Loucy (cell line): Measurements from ENCODE around the gene BDH2.

Source experiments
- H2AFZ ChIP-seq: fragments of 200-600 bp; sonication (generic); 2 replicates; pipeline ENCODE4 v1.6.0; 2016; ENCODE audit warnings: antibody characterized with exemption, mild to moderate bottlenecking, low read length, moderate library complexity
- H3F3A ChIP-seq: fragments of 200-600 bp; 2 replicates; pipeline ENCODE4 v1.6.0; 2016; ENCODE audit warnings: antibody characterized with exemption, low read depth, mild to moderate bottlenecking
- H3K27me3 ChIP-seq: fragments of 200-600 bp; sonication (generic); 2 replicates; pipeline ENCODE4 v1.6.1; 2014; ENCODE audit warnings: low read length, mild to moderate bottlenecking; ENCODE audit not compliant: insufficient read depth, poor library complexity, severe bottlenecking
- H3K36me3 ChIP-seq: fragments of 200-600 bp; sonication (generic); 2 replicates; pipeline ENCODE4 v1.6.1; 2016; ENCODE audit warnings: low read length; ENCODE audit not compliant: insufficient read depth
- H3K4me1 ChIP-seq: fragments of 200-600 bp; sonication (generic); 2 replicates; pipeline ENCODE4 v1.5.1; 2014; ENCODE audit warnings: low read length, mild to moderate bottlenecking; ENCODE audit not compliant: insufficient read depth, poor library complexity, severe bottlenecking
- H3K4me2 ChIP-seq: fragments of 200-600 bp; sonication (generic); 2 replicates; pipeline ENCODE4 v1.6.0; 2014; ENCODE audit warnings: antibody characterized with exemption, low read length, low read depth, mild to moderate bottlenecking; ENCODE audit not compliant: poor library complexity, severe bottlenecking
- H3K4me3 ChIP-seq: fragments of 200-600 bp; sonication (generic); 2 replicates; pipeline ENCODE4 v1.5.1; 2014; ENCODE audit warnings: low read length, mild to moderate bottlenecking, mixed read lengths; ENCODE audit not compliant: poor library complexity, severe bottlenecking
- H3K79me2 ChIP-seq: fragments of 200-600 bp; sonication (generic); 2 replicates; pipeline ENCODE4 v1.6.1; 2014; ENCODE audit warnings: low read length; ENCODE audit not compliant: insufficient read depth
- H3K9ac ChIP-seq: fragments of 200-600 bp; sonication (generic); 2 replicates; pipeline ENCODE4 v1.6.0; 2014; ENCODE audit warnings: mild to moderate bottlenecking, low read depth, low read length, moderate library complexity; ENCODE audit not compliant: poor library complexity, severe bottlenecking
- H3K9me2 ChIP-seq: fragments of 200-600 bp; sonication (generic); replicated peaks from 2 replicates; pipeline ENCODE4 v1.6.1; 2016; ENCODE audit warnings: low read depth, low read length, mixed read lengths
- H3K9me3 ChIP-seq: fragments of 200-600 bp; sonication (generic); 2 replicates; pipeline ENCODE4 v1.6.1; 2014; ENCODE audit warnings: mild to moderate bottlenecking, antibody characterized with exemption, low read length, low read depth; ENCODE audit not compliant: insufficient read depth
- H4K20me1 ChIP-seq: fragments of 200-600 bp; sonication (generic); 2 replicates; pipeline ENCODE4 v1.6.0; 2014; ENCODE audit warnings: antibody characterized with exemption, low read length, mild to moderate bottlenecking; ENCODE audit not compliant: insufficient read depth, poor library complexity, severe bottlenecking
- EZH2phosphoT487 ChIP-seq: fragments of 200-600 bp; IDR thresholded peaks from 2 replicates; pipeline ENCODE4 v1.6.1; 2018; ENCODE audit warnings: antibody characterized with exemption, mild to moderate bottlenecking, moderate library complexity, borderline replicate concordance
- TF ChIP-seq, protein P1 (sequence below): fragments of 200-600 bp; sonication (generic); conservative IDR thresholded peaks from 2 replicates; pipeline ENCODE4 v1.5.1; 2014; ENCODE audit warnings: mild to moderate bottlenecking, antibody characterized with exemption, low read length

Gene BDH2

DNA sequence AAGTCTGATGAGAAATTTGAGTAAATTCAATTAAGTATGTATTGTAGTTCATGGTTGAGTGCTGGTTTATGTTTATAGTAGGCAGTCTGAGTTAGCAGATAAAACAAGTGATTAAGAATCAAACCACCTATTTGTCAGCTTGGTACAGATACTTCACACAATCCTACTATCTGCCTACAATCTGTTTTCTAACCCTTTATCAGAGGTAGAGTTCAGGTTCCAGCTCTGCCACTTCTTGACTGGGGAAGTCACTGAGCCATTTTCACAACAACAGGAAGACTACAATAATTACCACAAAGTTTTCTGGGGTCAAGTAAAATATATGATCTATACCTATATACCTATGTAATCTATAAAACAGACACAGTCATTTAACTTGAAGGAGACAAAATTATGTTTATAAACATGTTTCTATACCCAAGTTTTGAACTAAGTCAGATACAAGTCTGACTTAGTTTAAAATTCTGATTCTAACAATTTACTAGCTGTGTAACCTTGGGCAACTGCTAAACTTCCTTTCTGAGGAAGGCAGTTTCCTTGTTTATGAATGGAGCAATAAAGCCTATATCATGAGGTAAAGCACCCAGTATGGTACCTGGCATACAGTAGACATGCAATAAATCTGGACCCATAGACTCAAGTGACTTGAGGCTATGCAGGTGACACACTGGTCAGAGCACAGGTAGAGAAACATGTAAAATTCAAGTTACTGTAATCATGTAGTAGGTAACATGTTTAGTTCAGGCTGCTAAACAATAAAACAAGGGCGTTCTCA lies 37.2 kb upstream of the BDH2 start:
- no peaks in the 10 kb centered on the region for H3K9me3 ChIP-seq
- no peak overlapping the region for H2AFZ ChIP-seq
- no peaks in the 10 kb centered on the region for H3K79me2 ChIP-seq
- H3K4me3 ChIP-seq: no peak overlapping the region
- H4K20me1 ChIP-seq: no peaks in the 10 kb centered on the region
- H3F3A ChIP-seq: no peaks in the 10 kb centered on the region
- peaks cover 82% of the 10 kb centered on the region for H3K36me3 ChIP-seq
- H3K9me2 ChIP-seq: no peaks in the 10 kb centered on the region
- H3K4me2 ChIP-seq: peak overlapping the region; percentile 2
- H3K27me3 ChIP-seq: no peaks in the 10 kb centered on the region
- H3K9ac ChIP-seq: no peak overlapping the region
- H3K4me1 ChIP-seq: peaks cover 11% of the 10 kb centered on the region
- TF ChIP-seq EZH2phosphoT487: no peak
- TF ChIP-seq, protein P1, sequence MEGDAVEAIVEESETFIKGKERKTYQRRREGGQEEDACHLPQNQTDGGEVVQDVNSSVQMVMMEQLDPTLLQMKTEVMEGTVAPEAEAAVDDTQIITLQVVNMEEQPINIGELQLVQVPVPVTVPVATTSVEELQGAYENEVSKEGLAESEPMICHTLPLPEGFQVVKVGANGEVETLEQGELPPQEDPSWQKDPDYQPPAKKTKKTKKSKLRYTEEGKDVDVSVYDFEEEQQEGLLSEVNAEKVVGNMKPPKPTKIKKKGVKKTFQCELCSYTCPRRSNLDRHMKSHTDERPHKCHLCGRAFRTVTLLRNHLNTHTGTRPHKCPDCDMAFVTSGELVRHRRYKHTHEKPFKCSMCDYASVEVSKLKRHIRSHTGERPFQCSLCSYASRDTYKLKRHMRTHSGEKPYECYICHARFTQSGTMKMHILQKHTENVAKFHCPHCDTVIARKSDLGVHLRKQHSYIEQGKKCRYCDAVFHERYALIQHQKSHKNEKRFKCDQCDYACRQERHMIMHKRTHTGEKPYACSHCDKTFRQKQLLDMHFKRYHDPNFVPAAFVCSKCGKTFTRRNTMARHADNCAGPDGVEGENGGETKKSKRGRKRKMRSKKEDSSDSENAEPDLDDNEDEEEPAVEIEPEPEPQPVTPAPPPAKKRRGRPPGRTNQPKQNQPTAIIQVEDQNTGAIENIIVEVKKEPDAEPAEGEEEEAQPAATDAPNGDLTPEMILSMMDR: no peak

DNA sequence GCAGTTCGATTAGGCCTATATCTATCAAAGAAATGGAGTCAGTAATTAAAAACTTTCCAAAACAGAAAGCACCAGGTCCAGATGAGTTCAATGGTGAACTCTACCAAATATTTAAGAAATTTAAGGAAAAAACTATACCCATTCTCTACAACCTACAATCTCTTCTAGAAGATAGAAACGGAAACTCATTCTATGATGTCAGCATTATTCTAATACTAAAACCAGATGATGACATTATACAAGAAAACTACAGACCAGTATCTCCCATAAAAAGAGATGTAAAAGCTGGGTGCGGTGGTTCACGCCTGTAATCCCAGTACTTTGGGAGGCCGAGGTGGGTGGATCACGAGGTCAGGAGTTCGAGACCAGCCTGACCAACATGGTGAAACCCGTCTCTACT lies 29.5 kb upstream of the BDH2 start:
- H3K4me1 ChIP-seq: no peaks in the 10 kb centered on the region

DNA sequence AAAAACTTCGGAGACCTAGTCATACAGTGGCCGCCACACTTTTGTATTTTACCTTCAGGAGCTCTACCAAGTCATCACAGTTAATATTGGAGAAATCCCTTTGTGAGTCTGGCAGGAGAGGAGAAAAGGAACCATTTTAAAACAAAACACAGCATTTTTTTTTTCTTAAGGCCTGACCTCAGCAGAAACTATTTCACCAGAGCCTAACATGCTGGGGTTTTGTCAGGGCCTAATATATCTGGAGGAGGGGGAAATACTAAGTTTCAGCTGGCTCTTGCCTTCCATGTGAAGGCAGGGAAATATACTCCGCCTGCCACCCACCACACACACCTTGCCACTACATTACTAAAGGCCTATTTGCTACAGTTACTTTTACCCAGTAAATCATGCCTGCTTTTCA lies 26.5 kb upstream of the BDH2 start:
- Histone ChIP-seq H3K9me3 (peaks cover 4% of the 10 kb centered on the region; the same call in 1 of the 2 replicates), H3K36me3 (peaks cover 58% of the 10 kb centered on the region), H3K4me1 (no peaks in the 10 kb centered on the region), H3K4me3 (no peak overlapping the region), H3K27me3 (no peaks in the 10 kb centered on the region), H3K4me2 (no peak overlapping the region), H3F3A (no peaks in the 10 kb centered on the region), H3K9ac (no peak overlapping the region), H3K9me2 (no peaks in the 10 kb centered on the region), H2AFZ (no peak overlapping the region), H3K79me2 (no peaks in the 10 kb centered on the region), H4K20me1 (no peaks in the 10 kb centered on the region)
- TF ChIP-seq, protein P1: no peak
- TF ChIP-seq EZH2phosphoT487: no peak

More for the DNA sequence above, 29.5 kb upstream of the BDH2 start:
- H3K9ac ChIP-seq: no peak overlapping the region
- no peaks in the 10 kb centered on the region for H3F3A ChIP-seq
- H3K79me2 ChIP-seq: no peaks in the 10 kb centered on the region
- H3K36me3 ChIP-seq: peaks cover 55% of the 10 kb centered on the region
- H4K20me1 ChIP-seq: no peaks in the 10 kb centered on the region
- H2AFZ ChIP-seq: no peak overlapping the region
- no peaks in the 10 kb centered on the region for H3K27me3 ChIP-seq
- no peak for TF ChIP-seq EZH2phosphoT487
- TF ChIP-seq, protein P1: no peak
- H3K9me2 ChIP-seq: no peaks in the 10 kb centered on the region
- H3K9me3 ChIP-seq: peaks cover 4% of the 10 kb centered on the region; the same call in 1 of the 2 replicates
- no peak overlapping the region for H3K4me2 ChIP-seq
- H3K4me3 ChIP-seq: no peak overlapping the region
